WTC11 (cell line): ENCODE measurements around the gene RRAGD. TPM values are rescaled to one million over a fixed set of nuclear protein-coding genes. Genes with fewer than 3 reads are reported as not detected.

Source experiments
- CREB1 ChIP-seq: sonication (generic); formaldehyde crosslinking; IDR thresholded peaks from 2 replicates; pipeline ENCODE4 v1.8.0; 2023; ENCODE audit warnings: mild to moderate bottlenecking, missing genetic modification reagents
- ETV6 ChIP-seq: sonication (generic); formaldehyde crosslinking; IDR thresholded peaks from 2 replicates; pipeline ENCODE4 v1.8.1; 2022; ENCODE audit warnings: mild to moderate bottlenecking, missing genetic modification reagents
- FOXJ3 ChIP-seq: sonication (generic); formaldehyde crosslinking; IDR thresholded peaks from 2 replicates; pipeline ENCODE4 v1.9.0; 2021; ENCODE audit warnings: missing genetic modification reagents, mild to moderate bottlenecking, borderline replicate concordance
- GABPB1 ChIP-seq: sonication (generic); formaldehyde crosslinking; IDR thresholded peaks from 2 replicates; pipeline ENCODE4 v1.8.1; 2023; ENCODE audit warnings: mild to moderate bottlenecking, missing genetic modification reagents
- GTF2I ChIP-seq: fragments of 250-450 bp; sonication (Bioruptor Pico); conservative IDR thresholded peaks from 2 replicates; pipeline ENCODE4 v1.4.0; 2021; ENCODE audit warnings: mild to moderate bottlenecking
- JUN ChIP-seq: sonication (generic); formaldehyde crosslinking; IDR thresholded peaks from 2 replicates; pipeline ENCODE4 v1.8.0; 2023; ENCODE audit warnings: mild to moderate bottlenecking, missing genetic modification reagents
- NFE2L1 ChIP-seq: sonication (generic); formaldehyde crosslinking; IDR thresholded peaks from 2 replicates; pipeline ENCODE4 v1.8.1; 2023; ENCODE audit warnings: missing genetic modification reagents
- NFYB ChIP-seq: sonication (generic); formaldehyde crosslinking; conservative IDR thresholded peaks from 2 replicates; pipeline ENCODE4 v1.8.0; 2022; ENCODE audit warnings: low read depth, missing genetic modification reagents
- NR3C1 ChIP-seq: sonication (generic); formaldehyde crosslinking; conservative IDR thresholded peaks from 2 replicates; pipeline ENCODE4 v1.8.1; 2023; ENCODE audit warnings: low read depth, mild to moderate bottlenecking, missing genetic modification reagents
- PRRX2 ChIP-seq: fragments of 250-450 bp; sonication (Bioruptor Pico); IDR thresholded peaks from 2 replicates; pipeline ENCODE4 v1.8.0; 2021; ENCODE audit warnings: mild to moderate bottlenecking
- SOX15 ChIP-seq: fragments of 250-450 bp; sonication (Bioruptor Pico); IDR thresholded peaks from 2 replicates; pipeline ENCODE4 v1.9.0; 2021; ENCODE audit warnings: mild to moderate bottlenecking
- ZNF121 ChIP-seq: sonication (generic); formaldehyde crosslinking; IDR thresholded peaks from 2 replicates; pipeline ENCODE4 v1.8.0; 2023; ENCODE audit warnings: missing genetic modification reagents
- ZNF232 ChIP-seq: sonication (generic); formaldehyde crosslinking; IDR thresholded peaks from 2 replicates; pipeline ENCODE4 v1.8.0; 2022; ENCODE audit warnings: mild to moderate bottlenecking, missing genetic modification reagents
- ZNF671 ChIP-seq: fragments of 250-450 bp; sonication (Bioruptor Pico); IDR thresholded peaks from 2 replicates; pipeline ENCODE4 v1.8.0; 2021; ENCODE audit warnings: mild to moderate bottlenecking
- total RNA-seq: library from RNA; stranded (reverse); gene quantifications from 3 replicates; pipeline ENCODE4 v1.2.3, GENCODE V29; 2021
- TF ChIP-seq, protein P1 (sequence below): sonication (generic); formaldehyde crosslinking; conservative IDR thresholded peaks from 2 replicates; pipeline ENCODE4 v1.8.1; 2023; ENCODE audit warnings: mild to moderate bottlenecking, low read depth, missing genetic modification reagents, moderate library complexity
- TF ChIP-seq, protein P2 (sequence below): sonication (generic); formaldehyde crosslinking; IDR thresholded peaks from 2 replicates; pipeline ENCODE4 v1.8.0; 2022; ENCODE audit warnings: mild to moderate bottlenecking, missing genetic modification reagents
- TF ChIP-seq, protein P3 (sequence below): sonication (generic); formaldehyde crosslinking; IDR thresholded peaks from 2 replicates; pipeline ENCODE4 v1.8.1; 2023; ENCODE audit warnings: mild to moderate bottlenecking, missing genetic modification reagents
- TF ChIP-seq, protein P4 (sequence below): sonication (generic); formaldehyde crosslinking; IDR thresholded peaks from 2 replicates; pipeline ENCODE4 v1.8.0; 2022; ENCODE audit warnings: mild to moderate bottlenecking, missing genetic modification reagents
- TF ChIP-seq, protein P5 (sequence below): sonication (generic); formaldehyde crosslinking; IDR thresholded peaks from 2 replicates; pipeline ENCODE4 v1.8.0; 2023; ENCODE audit warnings: missing genetic modification reagents
- TF ChIP-seq, protein P6 (sequence below): sonication (generic); formaldehyde crosslinking; IDR thresholded peaks from 2 replicates; pipeline ENCODE4 v1.8.1; 2022; ENCODE audit warnings: missing genetic modification reagents, borderline replicate concordance
- TF ChIP-seq, protein P7 (sequence below): sonication (generic); formaldehyde crosslinking; IDR thresholded peaks from 2 replicates; pipeline ENCODE4 v1.8.0; 2022; ENCODE audit warnings: missing genetic modification reagents
- TF ChIP-seq, protein P8 (sequence below): fragments of 250-450 bp; sonication (Bioruptor Pico); IDR thresholded peaks from 2 replicates; pipeline ENCODE4 v2.1.2; 2022; ENCODE audit warnings: mild to moderate bottlenecking, moderate library complexity
- TF ChIP-seq, protein P9 (sequence below): fragments of 250-450 bp; sonication (Bioruptor Pico); IDR thresholded peaks from 2 replicates; pipeline ENCODE4 v1.9.0; 2021; ENCODE audit warnings: mild to moderate bottlenecking

The RRAGD gene
- total RNA-seq, 1 experiment from 2014 or later: 25.4 TPM

DNA sequence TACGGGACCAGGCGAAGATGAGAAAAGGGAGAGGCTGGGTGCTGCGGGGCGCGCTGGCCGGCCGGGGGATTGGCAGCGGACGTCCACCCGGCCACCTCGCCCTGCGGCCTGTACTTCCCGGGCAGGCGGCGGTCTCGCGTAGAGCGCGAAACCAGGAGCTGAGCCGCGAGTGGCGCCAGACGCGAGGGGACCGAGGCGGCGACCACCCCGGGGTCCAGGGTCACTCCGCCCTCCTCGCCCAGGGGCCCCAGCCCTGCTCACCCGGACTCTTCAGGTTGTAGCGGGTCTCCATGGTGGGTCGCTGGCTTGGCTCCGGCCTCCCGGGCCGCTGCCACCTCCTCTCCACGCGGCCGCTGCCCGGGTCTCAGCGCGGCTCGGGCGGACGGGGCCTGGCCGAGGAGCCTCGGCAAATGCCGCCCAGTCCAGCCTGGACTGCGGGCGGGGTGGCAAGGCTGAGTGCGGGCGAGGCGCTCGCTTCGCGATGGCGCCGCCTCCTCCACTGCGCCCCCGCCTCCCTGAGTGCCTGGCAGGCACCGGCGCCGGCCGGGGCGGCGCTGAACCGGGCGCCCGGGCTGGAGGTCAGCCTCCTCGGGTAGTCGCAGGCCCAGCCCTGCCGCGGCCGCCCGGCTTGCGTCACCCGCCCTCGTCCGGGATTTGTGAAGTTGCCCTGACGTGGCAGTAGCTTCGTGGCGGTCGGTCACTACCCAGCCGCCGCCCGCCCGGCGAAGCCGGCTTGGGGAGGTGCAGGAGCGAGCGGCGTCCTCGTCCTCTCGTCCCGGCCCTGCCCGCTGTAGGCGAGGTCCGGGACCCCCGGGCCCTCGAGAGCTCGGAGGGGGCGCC lies 59.6 kb downstream of the RRAGD start, which contains the start of gene UBE2J1 (continued):
- TF ChIP-seq, protein P1, sequence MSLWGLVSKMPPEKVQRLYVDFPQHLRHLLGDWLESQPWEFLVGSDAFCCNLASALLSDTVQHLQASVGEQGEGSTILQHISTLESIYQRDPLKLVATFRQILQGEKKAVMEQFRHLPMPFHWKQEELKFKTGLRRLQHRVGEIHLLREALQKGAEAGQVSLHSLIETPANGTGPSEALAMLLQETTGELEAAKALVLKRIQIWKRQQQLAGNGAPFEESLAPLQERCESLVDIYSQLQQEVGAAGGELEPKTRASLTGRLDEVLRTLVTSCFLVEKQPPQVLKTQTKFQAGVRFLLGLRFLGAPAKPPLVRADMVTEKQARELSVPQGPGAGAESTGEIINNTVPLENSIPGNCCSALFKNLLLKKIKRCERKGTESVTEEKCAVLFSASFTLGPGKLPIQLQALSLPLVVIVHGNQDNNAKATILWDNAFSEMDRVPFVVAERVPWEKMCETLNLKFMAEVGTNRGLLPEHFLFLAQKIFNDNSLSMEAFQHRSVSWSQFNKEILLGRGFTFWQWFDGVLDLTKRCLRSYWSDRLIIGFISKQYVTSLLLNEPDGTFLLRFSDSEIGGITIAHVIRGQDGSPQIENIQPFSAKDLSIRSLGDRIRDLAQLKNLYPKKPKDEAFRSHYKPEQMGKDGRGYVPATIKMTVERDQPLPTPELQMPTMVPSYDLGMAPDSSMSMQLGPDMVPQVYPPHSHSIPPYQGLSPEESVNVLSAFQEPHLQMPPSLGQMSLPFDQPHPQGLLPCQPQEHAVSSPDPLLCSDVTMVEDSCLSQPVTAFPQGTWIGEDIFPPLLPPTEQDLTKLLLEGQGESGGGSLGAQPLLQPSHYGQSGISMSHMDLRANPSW: no peak
- TF ChIP-seq GTF2I (CRISPR knock-in tag) (no peak), NR3C1 (no peak), CREB1 (CRISPR knock-in tag) (no peak), GABPB1 (CRISPR knock-in tag) (peak; percentile 95), ZNF232 (CRISPR knock-in tag) (0 out of 2 replicates have a peak, but pooled peaks have one; percentile 65), ETV6 (CRISPR knock-in tag) (peak; percentile 72), ZNF121 (CRISPR knock-in tag) (peak; percentile 38; the same call in 1 of the 2 replicates), SOX15 (CRISPR knock-in tag) (no peak), NFE2L1 (CRISPR knock-in tag) (no peak), JUN (CRISPR knock-in tag) (peak; percentile 84; the same call in 1 of the 2 replicates), ZNF671 (CRISPR knock-in tag) (no peak), FOXJ3 (CRISPR knock-in tag) (no peak), PRRX2 (CRISPR knock-in tag) (no peak), NFYB (CRISPR knock-in tag) (no peak)
- TF ChIP-seq, protein P2, sequence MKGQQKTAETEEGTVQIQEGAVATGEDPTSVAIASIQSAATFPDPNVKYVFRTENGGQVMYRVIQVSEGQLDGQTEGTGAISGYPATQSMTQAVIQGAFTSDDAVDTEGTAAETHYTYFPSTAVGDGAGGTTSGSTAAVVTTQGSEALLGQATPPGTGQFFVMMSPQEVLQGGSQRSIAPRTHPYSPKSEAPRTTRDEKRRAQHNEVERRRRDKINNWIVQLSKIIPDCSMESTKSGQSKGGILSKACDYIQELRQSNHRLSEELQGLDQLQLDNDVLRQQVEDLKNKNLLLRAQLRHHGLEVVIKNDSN (CRISPR knock-in tag): 0 out of 2 replicates have a peak, but pooled peaks have one; percentile 30
- TF ChIP-seq, protein P3, sequence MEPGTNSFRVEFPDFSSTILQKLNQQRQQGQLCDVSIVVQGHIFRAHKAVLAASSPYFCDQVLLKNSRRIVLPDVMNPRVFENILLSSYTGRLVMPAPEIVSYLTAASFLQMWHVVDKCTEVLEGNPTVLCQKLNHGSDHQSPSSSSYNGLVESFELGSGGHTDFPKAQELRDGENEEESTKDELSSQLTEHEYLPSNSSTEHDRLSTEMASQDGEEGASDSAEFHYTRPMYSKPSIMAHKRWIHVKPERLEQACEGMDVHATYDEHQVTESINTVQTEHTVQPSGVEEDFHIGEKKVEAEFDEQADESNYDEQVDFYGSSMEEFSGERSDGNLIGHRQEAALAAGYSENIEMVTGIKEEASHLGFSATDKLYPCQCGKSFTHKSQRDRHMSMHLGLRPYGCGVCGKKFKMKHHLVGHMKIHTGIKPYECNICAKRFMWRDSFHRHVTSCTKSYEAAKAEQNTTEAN: no peak
- TF ChIP-seq, protein P4, sequence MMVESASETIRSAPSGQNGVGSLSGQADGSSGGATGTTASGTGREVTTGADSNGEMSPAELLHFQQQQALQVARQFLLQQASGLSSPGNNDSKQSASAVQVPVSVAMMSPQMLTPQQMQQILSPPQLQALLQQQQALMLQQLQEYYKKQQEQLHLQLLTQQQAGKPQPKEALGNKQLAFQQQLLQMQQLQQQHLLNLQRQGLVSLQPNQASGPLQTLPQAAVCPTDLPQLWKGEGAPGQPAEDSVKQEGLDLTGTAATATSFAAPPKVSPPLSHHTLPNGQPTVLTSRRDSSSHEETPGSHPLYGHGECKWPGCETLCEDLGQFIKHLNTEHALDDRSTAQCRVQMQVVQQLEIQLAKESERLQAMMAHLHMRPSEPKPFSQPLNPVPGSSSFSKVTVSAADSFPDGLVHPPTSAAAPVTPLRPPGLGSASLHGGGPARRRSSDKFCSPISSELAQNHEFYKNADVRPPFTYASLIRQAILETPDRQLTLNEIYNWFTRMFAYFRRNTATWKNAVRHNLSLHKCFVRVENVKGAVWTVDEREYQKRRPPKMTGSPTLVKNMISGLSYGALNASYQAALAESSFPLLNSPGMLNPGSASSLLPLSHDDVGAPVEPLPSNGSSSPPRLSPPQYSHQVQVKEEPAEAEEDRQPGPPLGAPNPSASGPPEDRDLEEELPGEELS (CRISPR knock-in tag): peak; percentile 23; the same call in 1 of the 2 replicates
- TF ChIP-seq, protein P5, sequence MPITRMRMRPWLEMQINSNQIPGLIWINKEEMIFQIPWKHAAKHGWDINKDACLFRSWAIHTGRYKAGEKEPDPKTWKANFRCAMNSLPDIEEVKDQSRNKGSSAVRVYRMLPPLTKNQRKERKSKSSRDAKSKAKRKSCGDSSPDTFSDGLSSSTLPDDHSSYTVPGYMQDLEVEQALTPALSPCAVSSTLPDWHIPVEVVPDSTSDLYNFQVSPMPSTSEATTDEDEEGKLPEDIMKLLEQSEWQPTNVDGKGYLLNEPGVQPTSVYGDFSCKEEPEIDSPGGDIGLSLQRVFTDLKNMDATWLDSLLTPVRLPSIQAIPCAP: peak; percentile 74
- TF ChIP-seq, protein P6, sequence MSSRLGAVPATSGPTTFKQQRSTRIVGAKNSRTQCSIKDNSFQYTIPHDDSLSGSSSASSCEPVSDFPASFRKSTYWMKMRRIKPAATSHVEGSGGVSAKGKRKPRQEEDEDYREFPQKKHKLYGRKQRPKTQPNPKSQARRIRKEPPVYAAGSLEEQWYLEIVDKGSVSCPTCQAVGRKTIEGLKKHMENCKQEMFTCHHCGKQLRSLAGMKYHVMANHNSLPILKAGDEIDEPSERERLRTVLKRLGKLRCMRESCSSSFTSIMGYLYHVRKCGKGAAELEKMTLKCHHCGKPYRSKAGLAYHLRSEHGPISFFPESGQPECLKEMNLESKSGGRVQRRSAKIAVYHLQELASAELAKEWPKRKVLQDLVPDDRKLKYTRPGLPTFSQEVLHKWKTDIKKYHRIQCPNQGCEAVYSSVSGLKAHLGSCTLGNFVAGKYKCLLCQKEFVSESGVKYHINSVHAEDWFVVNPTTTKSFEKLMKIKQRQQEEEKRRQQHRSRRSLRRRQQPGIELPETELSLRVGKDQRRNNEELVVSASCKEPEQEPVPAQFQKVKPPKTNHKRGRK: no peak
- TF ChIP-seq, protein P7, sequence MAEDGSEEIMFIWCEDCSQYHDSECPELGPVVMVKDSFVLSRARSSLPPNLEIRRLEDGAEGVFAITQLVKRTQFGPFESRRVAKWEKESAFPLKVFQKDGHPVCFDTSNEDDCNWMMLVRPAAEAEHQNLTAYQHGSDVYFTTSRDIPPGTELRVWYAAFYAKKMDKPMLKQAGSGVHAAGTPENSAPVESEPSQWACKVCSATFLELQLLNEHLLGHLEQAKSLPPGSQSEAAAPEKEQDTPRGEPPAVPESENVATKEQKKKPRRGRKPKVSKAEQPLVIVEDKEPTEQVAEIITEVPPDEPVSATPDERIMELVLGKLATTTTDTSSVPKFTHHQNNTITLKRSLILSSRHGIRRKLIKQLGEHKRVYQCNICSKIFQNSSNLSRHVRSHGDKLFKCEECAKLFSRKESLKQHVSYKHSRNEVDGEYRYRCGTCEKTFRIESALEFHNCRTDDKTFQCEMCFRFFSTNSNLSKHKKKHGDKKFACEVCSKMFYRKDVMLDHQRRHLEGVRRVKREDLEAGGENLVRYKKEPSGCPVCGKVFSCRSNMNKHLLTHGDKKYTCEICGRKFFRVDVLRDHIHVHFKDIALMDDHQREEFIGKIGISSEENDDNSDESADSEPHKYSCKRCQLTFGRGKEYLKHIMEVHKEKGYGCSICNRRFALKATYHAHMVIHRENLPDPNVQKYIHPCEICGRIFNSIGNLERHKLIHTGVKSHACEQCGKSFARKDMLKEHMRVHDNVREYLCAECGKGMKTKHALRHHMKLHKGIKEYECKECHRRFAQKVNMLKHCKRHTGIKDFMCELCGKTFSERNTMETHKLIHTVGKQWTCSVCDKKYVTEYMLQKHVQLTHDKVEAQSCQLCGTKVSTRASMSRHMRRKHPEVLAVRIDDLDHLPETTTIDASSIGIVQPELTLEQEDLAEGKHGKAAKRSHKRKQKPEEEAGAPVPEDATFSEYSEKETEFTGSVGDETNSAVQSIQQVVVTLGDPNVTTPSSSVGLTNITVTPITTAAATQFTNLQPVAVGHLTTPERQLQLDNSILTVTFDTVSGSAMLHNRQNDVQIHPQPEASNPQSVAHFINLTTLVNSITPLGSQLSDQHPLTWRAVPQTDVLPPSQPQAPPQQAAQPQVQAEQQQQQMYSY (CRISPR knock-in tag): no peak
- TF ChIP-seq, protein P8, sequence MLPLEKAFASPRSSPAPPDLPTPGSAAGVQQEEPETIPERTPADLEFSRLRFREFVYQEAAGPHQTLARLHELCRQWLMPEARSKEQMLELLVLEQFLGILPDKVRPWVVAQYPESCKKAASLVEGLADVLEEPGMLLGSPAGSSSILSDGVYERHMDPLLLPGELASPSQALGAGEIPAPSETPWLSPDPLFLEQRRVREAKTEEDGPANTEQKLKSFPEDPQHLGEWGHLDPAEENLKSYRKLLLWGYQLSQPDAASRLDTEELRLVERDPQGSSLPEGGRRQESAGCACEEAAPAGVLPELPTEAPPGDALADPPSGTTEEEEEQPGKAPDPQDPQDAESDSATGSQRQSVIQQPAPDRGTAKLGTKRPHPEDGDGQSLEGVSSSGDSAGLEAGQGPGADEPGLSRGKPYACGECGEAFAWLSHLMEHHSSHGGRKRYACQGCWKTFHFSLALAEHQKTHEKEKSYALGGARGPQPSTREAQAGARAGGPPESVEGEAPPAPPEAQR: no peak
- TF ChIP-seq, protein P9, sequence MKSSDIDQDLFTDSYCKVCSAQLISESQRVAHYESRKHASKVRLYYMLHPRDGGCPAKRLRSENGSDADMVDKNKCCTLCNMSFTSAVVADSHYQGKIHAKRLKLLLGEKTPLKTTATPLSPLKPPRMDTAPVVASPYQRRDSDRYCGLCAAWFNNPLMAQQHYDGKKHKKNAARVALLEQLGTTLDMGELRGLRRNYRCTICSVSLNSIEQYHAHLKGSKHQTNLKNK (CRISPR knock-in tag): no peak
